Loucy (cell line): ENCODE measurements around the gene BRK1.
"Not testable (repeated sequence)": the region's sequence is repeated elsewhere in the genome, so short reads cannot be mapped to it uniquely, and the experiment has no call there.

ENCODE experiments used
- EZH2phosphoT487 ChIP-seq: fragments of 200-600 bp; IDR thresholded peaks from 2 replicates; pipeline ENCODE4 v1.6.1; 2018; ENCODE audit warnings: antibody characterized with exemption, mild to moderate bottlenecking, moderate library complexity, borderline replicate concordance
- TF ChIP-seq, protein P1 (sequence below): fragments of 200-600 bp; sonication (generic); conservative IDR thresholded peaks from 2 replicates; pipeline ENCODE4 v1.5.1; 2014; ENCODE audit warnings: mild to moderate bottlenecking, antibody characterized with exemption, low read length

DNA sequence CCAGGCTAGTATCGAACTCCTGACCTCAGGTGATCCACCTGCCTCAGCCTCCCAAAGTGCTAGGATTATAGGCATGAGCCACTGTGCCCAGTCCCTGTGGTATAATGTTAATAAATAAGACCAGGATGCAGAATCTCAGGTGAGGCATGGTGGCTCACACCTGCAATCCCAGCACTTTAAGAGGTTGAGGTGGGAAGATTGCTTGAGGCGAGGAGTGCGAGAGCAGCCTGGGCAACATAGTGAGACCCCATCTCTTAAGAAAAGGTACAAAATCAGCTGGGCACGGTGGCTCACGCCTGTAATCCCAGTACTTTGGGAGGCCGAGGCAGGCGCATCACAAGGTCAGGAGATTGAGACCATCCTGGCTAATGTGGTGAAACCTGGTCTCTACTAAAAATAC lies 59.9 kb downstream of the BRK1 start:
- TF ChIP-seq, protein P1, sequence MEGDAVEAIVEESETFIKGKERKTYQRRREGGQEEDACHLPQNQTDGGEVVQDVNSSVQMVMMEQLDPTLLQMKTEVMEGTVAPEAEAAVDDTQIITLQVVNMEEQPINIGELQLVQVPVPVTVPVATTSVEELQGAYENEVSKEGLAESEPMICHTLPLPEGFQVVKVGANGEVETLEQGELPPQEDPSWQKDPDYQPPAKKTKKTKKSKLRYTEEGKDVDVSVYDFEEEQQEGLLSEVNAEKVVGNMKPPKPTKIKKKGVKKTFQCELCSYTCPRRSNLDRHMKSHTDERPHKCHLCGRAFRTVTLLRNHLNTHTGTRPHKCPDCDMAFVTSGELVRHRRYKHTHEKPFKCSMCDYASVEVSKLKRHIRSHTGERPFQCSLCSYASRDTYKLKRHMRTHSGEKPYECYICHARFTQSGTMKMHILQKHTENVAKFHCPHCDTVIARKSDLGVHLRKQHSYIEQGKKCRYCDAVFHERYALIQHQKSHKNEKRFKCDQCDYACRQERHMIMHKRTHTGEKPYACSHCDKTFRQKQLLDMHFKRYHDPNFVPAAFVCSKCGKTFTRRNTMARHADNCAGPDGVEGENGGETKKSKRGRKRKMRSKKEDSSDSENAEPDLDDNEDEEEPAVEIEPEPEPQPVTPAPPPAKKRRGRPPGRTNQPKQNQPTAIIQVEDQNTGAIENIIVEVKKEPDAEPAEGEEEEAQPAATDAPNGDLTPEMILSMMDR, result not testable (repeated sequence)
- not testable (repeated sequence) for TF ChIP-seq EZH2phosphoT487
